Endodermal cell (in vitro differentiated cells): ENCODE data around the gene COPA. TPM values are rescaled to one million over a fixed set of nuclear protein-coding genes. Genes with fewer than 3 reads are reported as not detected.

Source experiments
- DNase-seq: peaks from one replicate; pipeline ENCODE4 v3.0.0-alpha.2; 2017
- H3K27ac ChIP-seq: 2 replicates; pipeline ENCODE4 v1.5.1; 2013; ENCODE audit warnings: mild to moderate bottlenecking, low read depth, low read length, moderate library complexity
- H3K27me3 ChIP-seq: 2 replicates; pipeline ENCODE4 v1.6.1; 2013; ENCODE audit warnings: mild to moderate bottlenecking, low read length, moderate library complexity; ENCODE audit not compliant: insufficient read depth, control insufficient read depth, poor library complexity, severe bottlenecking
- H3K36me3 ChIP-seq: 2 replicates; pipeline ENCODE4 v1.7.0; 2013; ENCODE audit warnings: mild to moderate bottlenecking, low read length, moderate library complexity; ENCODE audit not compliant: control insufficient read depth, insufficient read depth
- H3K4me1 ChIP-seq: one replicate; pipeline ENCODE4 v1.7.0; 2013; ENCODE audit warnings: low read length; ENCODE audit not compliant: control insufficient read depth, insufficient read depth
- H3K4me3 ChIP-seq: 2 replicates; pipeline ENCODE4 v1.5.1; 2013; ENCODE audit warnings: mild to moderate bottlenecking, low read length, moderate library complexity
- H3K9ac ChIP-seq: 2 replicates; pipeline ENCODE4 v1.6.1; 2013; ENCODE audit warnings: mild to moderate bottlenecking, low read length, moderate library complexity; ENCODE audit not compliant: poor library complexity, severe bottlenecking; ENCODE audit errors: extremely low read depth
- H3K9me3 ChIP-seq: 2 replicates; pipeline ENCODE4 v1.6.1; 2013; ENCODE audit warnings: mild to moderate bottlenecking, low read length, moderate library complexity; ENCODE audit not compliant: control insufficient read depth
- H3K27ac Mint-ChIP-seq: 2 replicates; pipeline ENCODE4 v1.8.0; 2020; ENCODE audit warnings: mixed read lengths
- H3K27me3 Mint-ChIP-seq: 2 replicates; pipeline ENCODE4 v1.8.0; 2021; ENCODE audit warnings: mild to moderate bottlenecking, mixed read lengths; ENCODE audit not compliant: insufficient read depth
- H3K36me3 Mint-ChIP-seq: 2 replicates; pipeline ENCODE4 v1.8.0; 2020; ENCODE audit warnings: low read depth, mixed read lengths
- H3K4me1 Mint-ChIP-seq: 2 replicates; pipeline ENCODE4 v1.8.0; 2020; ENCODE audit warnings: mixed read lengths
- H3K4me3 Mint-ChIP-seq: 2 replicates; pipeline ENCODE4 v1.8.0; 2020; ENCODE audit warnings: mild to moderate bottlenecking, moderate library complexity, mixed read lengths
- H3K9me3 Mint-ChIP-seq: 2 replicates; pipeline ENCODE4 v1.8.0; 2020; ENCODE audit warnings: mild to moderate bottlenecking, mixed read lengths
- WGBS, 2 experiments: methylation state at CpG; one replicate each; pipeline versions ENCODE4 v1.1.5 to v1.1.7; 2013; ENCODE audit warnings: missing lambda C conversion rate in 2 of 2, mixed read lengths in 1 of 2; ENCODE audit not compliant: insufficient coverage in 1 of 2, insufficient read length in 1 of 2; 5-methylcytosine and 5-hydroxymethylcytosine counted together
- total RNA-seq, 2 donors: library from RNA; stranded (reverse); fragmentation: NEBNext Ultra II Directional in 1 of 2; extraction: Animal tissue kit (Norgen Biotek cat#: 25700) in 1 of 2; gene quantifications; 2 replicates in 1 of 2; 3 replicates in 1 of 2; pipeline ENCODE4 v1.2.1, GENCODE V29; 2021
- TF ChIP-seq, protein P1 (sequence below): fragments of 200-600 bp; sonication (generic); conservative IDR thresholded peaks from 2 replicates; pipeline ENCODE4 v1.5.0; 2021; ENCODE audit warnings: antibody characterized with exemption, mild to moderate bottlenecking

Gene COPA
- total RNA-seq, 2 donors from 2014 or later: 159 to 174 TPM

- H3K27me3 Mint-ChIP-seq: no peaks in the 10 kb centered on the region
- WGBS, 2 experiments: 95 to 96% methylated on average over 20 to 24 of the region's 24 CpGs
- H3K9ac ChIP-seq: no peak overlapping the region
- no peak overlapping the region for H3K27ac Mint-ChIP-seq
- peaks cover 3% of the 10 kb centered on the region for H3K4me1 Mint-ChIP-seq
- H3K36me3 ChIP-seq: peaks cover 82% of the 10 kb centered on the region
- no peak overlapping the region for H3K4me3 ChIP-seq
- TF ChIP-seq, protein P1, sequence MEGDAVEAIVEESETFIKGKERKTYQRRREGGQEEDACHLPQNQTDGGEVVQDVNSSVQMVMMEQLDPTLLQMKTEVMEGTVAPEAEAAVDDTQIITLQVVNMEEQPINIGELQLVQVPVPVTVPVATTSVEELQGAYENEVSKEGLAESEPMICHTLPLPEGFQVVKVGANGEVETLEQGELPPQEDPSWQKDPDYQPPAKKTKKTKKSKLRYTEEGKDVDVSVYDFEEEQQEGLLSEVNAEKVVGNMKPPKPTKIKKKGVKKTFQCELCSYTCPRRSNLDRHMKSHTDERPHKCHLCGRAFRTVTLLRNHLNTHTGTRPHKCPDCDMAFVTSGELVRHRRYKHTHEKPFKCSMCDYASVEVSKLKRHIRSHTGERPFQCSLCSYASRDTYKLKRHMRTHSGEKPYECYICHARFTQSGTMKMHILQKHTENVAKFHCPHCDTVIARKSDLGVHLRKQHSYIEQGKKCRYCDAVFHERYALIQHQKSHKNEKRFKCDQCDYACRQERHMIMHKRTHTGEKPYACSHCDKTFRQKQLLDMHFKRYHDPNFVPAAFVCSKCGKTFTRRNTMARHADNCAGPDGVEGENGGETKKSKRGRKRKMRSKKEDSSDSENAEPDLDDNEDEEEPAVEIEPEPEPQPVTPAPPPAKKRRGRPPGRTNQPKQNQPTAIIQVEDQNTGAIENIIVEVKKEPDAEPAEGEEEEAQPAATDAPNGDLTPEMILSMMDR: no peak
- H3K4me1 ChIP-seq: no peaks in the 10 kb centered on the region
- no peaks in the 10 kb centered on the region for H3K9me3 ChIP-seq
- no peak overlapping the region for H3K4me3 Mint-ChIP-seq
- no peak for DNase-seq
- H3K27me3 ChIP-seq: no peaks in the 10 kb centered on the region
- H3K27ac ChIP-seq: no peak overlapping the region
- H3K9me3 Mint-ChIP-seq: no peaks in the 10 kb centered on the region
- H3K36me3 Mint-ChIP-seq: peaks cover 77% of the 10 kb centered on the region
Measured at GRCh38 chr1:160239582-160240299, 103.3 kb downstream of the COPA start.

Other genes with a start within 250 kb of the COPA start
- 10 to 100 TPM; 34.5 to 35.9 TPM for gene IGSF8, start 244.6 kb downstream of the COPA start, total RNA-seq
- 1 to 10 TPM; 3.0 to 3.2 TPM for gene ATP1A2, start 227.5 kb downstream of the COPA start, total RNA-seq
- gene ATP1A4, start 191.6 kb downstream of the COPA start, total RNA-seq: under 1 TPM; 0.55 to 0.75 TPM
- under 1 TPM; 0.29 to 0.77 TPM for gene CASQ1, start 152.7 kb downstream of the COPA start, total RNA-seq
- gene PEA15, start 137.9 kb downstream of the COPA start, total RNA-seq: 10 to 100 TPM; 55.9 to 56.3 TPM
- gene DCAF8, start 80.7 kb downstream of the COPA start, total RNA-seq: 100 to 1,000 TPM; 185 to 238 TPM
- gene PEX19, start 58.1 kb downstream of the COPA start, total RNA-seq: 100 to 1,000 TPM in 1 of 2 donors, 10 to 100 TPM in 1; 94.7 to 102 TPM
- gene NCSTN, start 133 bp upstream of the COPA start, total RNA-seq: 100 to 1,000 TPM; 103 to 107 TPM
- under 1 TPM; 0.31 to 0.57 TPM for gene NHLH1, start 23.8 kb upstream of the COPA start, total RNA-seq
- gene VANGL2, start 57.3 kb upstream of the COPA start, total RNA-seq: 10 to 100 TPM; 62.5 to 67.5 TPM
- not detected for gene SLAMF6, start 180.0 kb upstream of the COPA start, total RNA-seq
- not detected for gene CD84, start 236.2 kb upstream of the COPA start, total RNA-seq